ENCODE measurements around the gene DLG2.

The DLG2 gene

DNA sequence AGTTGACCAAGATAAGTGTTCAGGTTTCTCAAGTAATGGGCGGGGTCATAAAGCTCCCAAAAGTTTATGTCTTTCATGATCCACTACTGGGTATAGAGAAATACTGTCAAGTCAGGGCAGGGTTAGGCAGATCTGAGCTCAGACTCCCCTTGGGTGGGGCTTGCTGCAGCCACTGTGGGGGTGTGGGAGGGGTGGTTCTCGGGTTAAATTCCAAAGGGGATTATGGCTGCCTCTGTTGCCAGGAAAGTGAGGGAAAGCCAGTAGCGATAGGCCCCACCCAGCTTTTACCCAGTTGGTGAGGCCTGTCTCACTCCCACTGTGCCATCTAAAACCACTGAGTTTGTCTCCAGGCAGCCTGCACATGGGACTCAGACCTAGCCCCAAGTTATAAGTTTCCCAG is 37.8 kb downstream of the DLG2 start:
- DNase-seq (ENCODE audit: low read depth, low spot score) = no peak
- H3K4me3 ChIP-seq (ENCODE audit: low read depth, low read length) = no peak overlapping the region
- TF ChIP-seq, protein P1, sequence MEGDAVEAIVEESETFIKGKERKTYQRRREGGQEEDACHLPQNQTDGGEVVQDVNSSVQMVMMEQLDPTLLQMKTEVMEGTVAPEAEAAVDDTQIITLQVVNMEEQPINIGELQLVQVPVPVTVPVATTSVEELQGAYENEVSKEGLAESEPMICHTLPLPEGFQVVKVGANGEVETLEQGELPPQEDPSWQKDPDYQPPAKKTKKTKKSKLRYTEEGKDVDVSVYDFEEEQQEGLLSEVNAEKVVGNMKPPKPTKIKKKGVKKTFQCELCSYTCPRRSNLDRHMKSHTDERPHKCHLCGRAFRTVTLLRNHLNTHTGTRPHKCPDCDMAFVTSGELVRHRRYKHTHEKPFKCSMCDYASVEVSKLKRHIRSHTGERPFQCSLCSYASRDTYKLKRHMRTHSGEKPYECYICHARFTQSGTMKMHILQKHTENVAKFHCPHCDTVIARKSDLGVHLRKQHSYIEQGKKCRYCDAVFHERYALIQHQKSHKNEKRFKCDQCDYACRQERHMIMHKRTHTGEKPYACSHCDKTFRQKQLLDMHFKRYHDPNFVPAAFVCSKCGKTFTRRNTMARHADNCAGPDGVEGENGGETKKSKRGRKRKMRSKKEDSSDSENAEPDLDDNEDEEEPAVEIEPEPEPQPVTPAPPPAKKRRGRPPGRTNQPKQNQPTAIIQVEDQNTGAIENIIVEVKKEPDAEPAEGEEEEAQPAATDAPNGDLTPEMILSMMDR (IDR thresholded peaks at IDR 0.05; ENCODE audit: low read depth, low read length) = no peak
- in situ Hi-C loops (cut with HindIII; ENCODE audit: low sequenced_read_pairs) = no loop called here

GRCh38 chr11:85582111-85582510 is 45.0 kb downstream of the DLG2 start:
- in situ Hi-C loops (cut with HindIII; ENCODE audit: low sequenced_read_pairs) = no loop called here

DNA sequence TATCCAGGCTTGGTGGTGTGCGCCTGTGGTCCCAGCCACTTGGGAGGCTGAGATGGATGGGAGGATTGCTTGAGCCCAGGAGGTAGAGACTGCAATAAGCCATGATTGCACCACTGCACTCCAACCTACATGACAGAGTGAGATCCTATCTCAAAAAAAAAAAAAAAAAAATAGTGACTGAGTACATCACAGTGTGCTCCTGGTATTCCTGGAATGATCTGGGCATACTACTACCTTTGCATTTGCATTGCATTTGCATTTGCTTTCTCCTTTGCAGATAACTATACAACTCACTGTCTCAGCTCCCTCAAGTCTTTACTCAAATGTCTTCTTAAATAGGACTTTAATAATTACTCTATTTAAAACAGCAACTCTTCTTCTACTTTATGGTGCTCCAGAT is 51.8 kb downstream of the DLG2 start:
- H3K4me3 ChIP-seq (ENCODE audit: low read depth, low read length) = no peak overlapping the region
- TF ChIP-seq, protein P1 (IDR thresholded peaks at IDR 0.05; ENCODE audit: low read depth, low read length) = no peak
- DNase-seq (ENCODE audit: low read depth, low spot score) = no peak
- in situ Hi-C loops (cut with HindIII; ENCODE audit: low sequenced_read_pairs) = no loop called here

More at GRCh38 chr11:85582111-85582510, 45.0 kb downstream of the DLG2 start:
- TF ChIP-seq, protein P1 (IDR thresholded peaks at IDR 0.05; ENCODE audit: low read depth, low read length) = no peak
- DNase-seq (ENCODE audit: low read depth, low spot score) = no peak
- H3K4me3 ChIP-seq (ENCODE audit: low read depth, low read length) = no peak overlapping the region

- DNase-seq (ENCODE audit: low read depth, low spot score) = no peak
- in situ Hi-C loops (cut with HindIII; ENCODE audit: low sequenced_read_pairs) = no loop called here
- no peak overlapping the region for H3K4me3 ChIP-seq (ENCODE audit: low read depth, low read length)
- TF ChIP-seq, protein P1 (IDR thresholded peaks at IDR 0.05; ENCODE audit: low read depth, low read length) = no peak
These were observed 55.1 kb downstream of the DLG2 start for GRCh38 chr11:85572056-85572455.

GRCh38 chr11:85569525-85569924 is 57.6 kb downstream of the DLG2 start:
- DNase-seq (ENCODE audit: low read depth, low spot score) = no peak
- in situ Hi-C loops (cut with HindIII; ENCODE audit: low sequenced_read_pairs) = no loop called here
- TF ChIP-seq, protein P1 (IDR thresholded peaks at IDR 0.05; ENCODE audit: low read depth, low read length) = no peak
- no peak overlapping the region for H3K4me3 ChIP-seq (ENCODE audit: low read depth, low read length)

GRCh38 chr11:85558411-85558810 is 68.7 kb downstream of the DLG2 start:
- in situ Hi-C loops (cut with HindIII; ENCODE audit: low sequenced_read_pairs) = no loop called here
- no peak overlapping the region for H3K4me3 ChIP-seq (ENCODE audit: low read depth, low read length)
- DNase-seq (ENCODE audit: low read depth, low spot score) = no peak
- TF ChIP-seq, protein P1 (IDR thresholded peaks at IDR 0.05; ENCODE audit: low read depth, low read length) = no peak

GRCh38 chr11:85551881-85552280 is 75.3 kb downstream of the DLG2 start:
- no peak for DNase-seq (ENCODE audit: low read depth, low spot score)
- TF ChIP-seq, protein P1 (IDR thresholded peaks at IDR 0.05; ENCODE audit: low read depth, low read length) = no peak
- in situ Hi-C loops (cut with HindIII; ENCODE audit: low sequenced_read_pairs) = no loop called here
- H3K4me3 ChIP-seq (ENCODE audit: low read depth, low read length) = no peak overlapping the region

All from astrocyte of the spinal cord (primary cell).